NCI-H226 (cell line): ENCODE data around the gene PTRH2.
"Not testable (repeated sequence)": the region's sequence is repeated elsewhere in the genome, so short reads cannot be mapped to it uniquely, and the experiment has no call there.

ENCODE experiments used
- DNase-seq: peaks from one replicate; pipeline ENCODE4 v3.0.0-alpha.2; 2015

PTRH2 gene

GRCh38 chr17:59707149-59707970, at the start of gene PTRH2, which contains the start of gene VMP1:
Gene PTRH2 (minus strand): TSS chr17:59707430. CDS start chr17:59697978, 9,452 bp downstream.
Gene VMP1 (plus strand): TSS chr17:59707654. CDS start chr17:59731447, 23,793 bp downstream.
- DNase-seq, result peak; percentile 94

- peak; percentile 65 for DNase-seq
Observed at GRCh38 chr17:59756236-59756818, 49.1 kb upstream of the PTRH2 start.

GRCh38 chr17:59755069-59755468, 47.8 kb upstream of the PTRH2 start:
- DNase-seq, result not testable (repeated sequence)

- peak; percentile 73 for DNase-seq
Observed at GRCh38 chr17:59754552-59754951, 47.3 kb upstream of the PTRH2 start.

- DNase-seq, result peak; percentile 32
Observed at GRCh38 chr17:59753522-59754467, 46.6 kb upstream of the PTRH2 start.

- no peak for DNase-seq
Observed at GRCh38 chr17:59752922-59753321, 45.7 kb upstream of the PTRH2 start.

GRCh38 chr17:59752446-59752845, 45.2 kb upstream of the PTRH2 start:
- DNase-seq, result no peak

GRCh38 chr17:59751955-59752413, 44.8 kb upstream of the PTRH2 start:
- DNase-seq, result no peak

- DNase-seq, result no peak
Observed at GRCh38 chr17:59748591-59748990, 41.4 kb upstream of the PTRH2 start.

- DNase-seq, result no peak
Observed at GRCh38 chr17:59746849-59747445, 39.7 kb upstream of the PTRH2 start.

- DNase-seq, result no peak
Observed at GRCh38 chr17:59745040-59745439, 37.8 kb upstream of the PTRH2 start.

- DNase-seq, result no peak
Observed at GRCh38 chr17:59743842-59744241, 36.6 kb upstream of the PTRH2 start.

- DNase-seq, result no peak
Observed at GRCh38 chr17:59737324-59737723, 30.1 kb upstream of the PTRH2 start.

GRCh38 chr17:59734226-59734625, 27.0 kb upstream of the PTRH2 start:
- DNase-seq, result no peak

- no peak for DNase-seq
Observed at GRCh38 chr17:59733697-59734096, 26.5 kb upstream of the PTRH2 start.

- no peak for DNase-seq
Observed at GRCh38 chr17:59730268-59730834, 23.1 kb upstream of the PTRH2 start.

- DNase-seq, result no peak
Observed at GRCh38 chr17:59727817-59728533, 20.7 kb upstream of the PTRH2 start.

- DNase-seq, result no peak
Observed at GRCh38 chr17:59725691-59726090, 18.5 kb upstream of the PTRH2 start.

- DNase-seq, result no peak
Observed at GRCh38 chr17:59723607-59724006, 16.4 kb upstream of the PTRH2 start.

- no peak for DNase-seq
Observed at GRCh38 chr17:59723041-59723440, 15.8 kb upstream of the PTRH2 start.

- DNase-seq, result no peak
Observed at GRCh38 chr17:59722623-59723022, 15.4 kb upstream of the PTRH2 start.

GRCh38 chr17:59719526-59719925, 12.3 kb upstream of the PTRH2 start:
- no peak for DNase-seq
